ENCODE data around the gene TFIP11.

TFIP11 gene

DNA sequence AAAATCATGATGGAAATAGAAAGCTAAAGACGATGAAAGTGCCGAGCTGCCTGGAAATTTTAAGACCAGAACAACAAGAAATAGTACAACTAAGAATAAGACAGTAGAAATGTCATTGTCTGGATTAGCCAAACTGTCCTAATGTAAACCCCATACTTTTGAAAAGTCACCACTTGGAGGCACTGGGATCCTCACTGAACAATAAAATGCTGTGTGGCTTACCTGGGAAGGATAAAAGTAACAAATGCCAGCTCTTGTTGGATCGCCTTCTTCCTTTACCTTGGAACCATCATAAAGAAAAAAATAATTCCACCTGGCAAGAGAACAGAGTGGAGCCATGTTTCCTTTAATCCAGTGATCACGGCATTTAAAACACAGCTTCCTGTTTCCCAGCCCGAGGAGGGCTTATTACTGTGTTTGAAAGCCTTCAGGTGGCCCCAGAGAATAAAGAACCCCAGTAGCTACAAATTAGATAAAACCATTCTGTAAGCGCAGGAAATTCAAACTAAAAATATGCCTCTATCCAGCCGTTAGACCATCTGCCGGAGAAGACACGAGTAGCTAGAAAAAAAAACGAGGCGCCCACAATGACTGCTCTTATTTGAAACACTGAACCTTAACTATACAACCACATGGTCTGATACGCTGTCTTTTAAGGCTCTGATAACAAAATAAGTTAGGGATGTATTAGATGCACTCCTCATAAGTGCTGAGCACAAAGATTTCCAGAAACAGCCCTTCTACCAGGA, 33.1 kb downstream of the TFIP11 start:
- DNase-seq (ENCODE audit: low read depth) = no peak

GRCh38 chr22:26477341-26477731, 34.9 kb downstream of the TFIP11 start:
- no peak for DNase-seq (ENCODE audit: low read depth)

GRCh38 chr22:26476705-26477340, 35.5 kb downstream of the TFIP11 start:
- DNase-seq (ENCODE audit: low read depth) = no peak

DNA sequence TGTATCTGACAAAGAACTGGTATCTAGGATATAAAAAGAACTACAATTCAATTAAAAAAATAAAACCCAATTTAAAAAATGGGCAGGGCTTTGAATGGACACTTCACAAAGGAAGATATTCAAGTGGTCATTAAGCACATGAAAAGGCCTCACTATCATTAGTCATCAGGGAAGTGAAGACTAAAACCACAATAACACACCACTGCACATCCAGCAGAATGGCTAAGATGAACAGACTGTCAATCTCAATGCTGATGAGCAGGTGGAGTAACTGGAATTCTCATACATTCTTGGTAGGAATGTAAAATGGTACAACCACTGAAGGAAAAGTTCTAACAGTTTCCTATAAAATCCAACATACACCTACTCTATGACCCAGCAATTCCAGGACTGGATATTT, 37.6 kb downstream of the TFIP11 start:
- DNase-seq (ENCODE audit: low read depth) = no peak

DNA sequence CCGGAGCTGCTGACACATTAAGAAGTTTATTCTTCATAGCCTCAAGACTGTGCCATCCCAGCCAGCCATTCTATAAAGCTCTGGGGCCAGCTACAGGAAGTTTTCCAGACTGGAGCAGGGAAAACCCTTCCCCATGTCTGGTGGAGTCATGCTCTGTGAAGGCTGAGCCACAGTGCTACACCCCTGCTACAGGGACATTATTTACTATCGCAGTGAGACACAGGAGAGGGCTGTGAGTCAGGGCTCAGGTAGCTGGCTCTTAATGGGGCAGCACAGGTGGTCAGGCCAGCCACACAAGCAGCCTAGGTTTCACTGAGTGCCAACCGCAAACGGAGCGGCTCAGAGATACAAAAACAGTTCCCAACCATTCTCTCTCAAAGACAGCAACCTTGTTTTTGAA, 40.8 kb downstream of the TFIP11 start:
- no peak for DNase-seq (ENCODE audit: low read depth)

GRCh38 chr22:26470807-26471206, 41.5 kb downstream of the TFIP11 start:
- no peak for DNase-seq (ENCODE audit: low read depth)

DNA sequence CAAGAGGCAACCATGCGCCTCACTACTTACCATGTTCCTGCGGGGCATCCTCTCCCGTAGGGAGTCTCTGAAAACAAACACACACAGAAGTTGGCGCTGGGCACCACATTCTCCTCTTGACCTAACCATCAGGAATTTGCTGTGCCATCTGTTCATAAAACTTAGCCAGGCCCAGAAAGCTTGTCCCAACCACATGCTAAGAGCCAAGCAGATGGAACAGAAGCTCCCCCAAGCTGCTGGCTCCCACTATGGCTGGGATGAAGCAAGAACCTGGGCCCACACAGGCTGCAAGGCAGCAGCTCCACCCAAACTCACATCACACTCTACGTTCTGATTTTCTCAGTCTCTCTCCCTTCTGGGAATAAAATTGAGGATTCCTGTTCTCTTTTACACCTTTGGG, 46.1 kb downstream of the TFIP11 start:
- DNase-seq (ENCODE audit: low read depth) = no peak

- no peak for DNase-seq (ENCODE audit: low read depth)
These were observed 48.0 kb downstream of the TFIP11 start for GRCh38 chr22:26464312-26464711.

GRCh38 chr22:26463688-26464087, 48.6 kb downstream of the TFIP11 start:
- DNase-seq (ENCODE audit: low read depth) = no peak

DNA sequence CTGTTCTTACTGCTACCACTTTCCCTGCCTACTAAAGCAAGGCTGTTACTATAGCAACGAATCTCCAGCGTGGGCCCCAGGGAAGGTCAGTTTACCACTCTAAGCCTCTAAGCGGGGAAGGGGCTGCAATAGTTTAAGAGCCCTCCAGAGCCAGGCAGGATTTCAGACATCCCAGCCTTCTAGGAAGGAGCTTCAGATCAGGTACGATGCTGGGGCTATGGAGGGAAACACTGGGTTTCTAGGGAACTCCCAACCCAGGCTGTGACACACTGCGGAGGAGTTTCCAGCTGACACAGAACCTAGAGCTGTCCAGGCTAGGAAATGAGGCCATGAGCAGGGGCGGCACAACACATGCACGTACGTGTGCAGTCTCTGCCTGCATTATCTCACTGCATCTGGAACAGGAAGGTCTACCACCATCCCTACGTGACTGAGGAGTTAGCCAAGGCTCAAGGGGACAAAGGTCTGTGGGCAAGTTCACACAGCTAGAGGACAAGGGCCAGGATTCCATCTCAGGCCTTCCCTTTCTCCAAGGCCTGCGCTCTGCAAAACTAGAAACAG, 49.1 kb downstream of the TFIP11 start:
- no peak for DNase-seq (ENCODE audit: low read depth)

DNA sequence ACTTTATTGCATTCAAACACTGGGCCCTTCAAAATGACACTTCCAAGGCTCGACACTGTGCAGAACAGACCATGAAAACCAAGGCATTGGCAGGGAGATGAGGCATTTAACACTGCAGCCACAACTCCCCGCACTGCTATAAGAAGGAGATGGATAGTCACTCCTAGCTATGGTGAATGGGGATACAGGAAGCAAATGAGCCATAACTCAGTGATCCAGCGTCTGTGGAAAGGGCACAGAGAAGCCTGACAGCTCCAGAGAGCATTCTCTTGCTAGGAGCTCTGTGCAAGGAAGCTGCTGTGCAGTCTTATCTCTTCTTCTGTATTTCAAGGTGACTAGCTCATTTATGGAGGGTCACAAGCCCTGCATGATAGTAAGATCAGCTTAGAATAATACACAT, 49.6 kb downstream of the TFIP11 start:
- DNase-seq (ENCODE audit: low read depth) = no peak

DNA sequence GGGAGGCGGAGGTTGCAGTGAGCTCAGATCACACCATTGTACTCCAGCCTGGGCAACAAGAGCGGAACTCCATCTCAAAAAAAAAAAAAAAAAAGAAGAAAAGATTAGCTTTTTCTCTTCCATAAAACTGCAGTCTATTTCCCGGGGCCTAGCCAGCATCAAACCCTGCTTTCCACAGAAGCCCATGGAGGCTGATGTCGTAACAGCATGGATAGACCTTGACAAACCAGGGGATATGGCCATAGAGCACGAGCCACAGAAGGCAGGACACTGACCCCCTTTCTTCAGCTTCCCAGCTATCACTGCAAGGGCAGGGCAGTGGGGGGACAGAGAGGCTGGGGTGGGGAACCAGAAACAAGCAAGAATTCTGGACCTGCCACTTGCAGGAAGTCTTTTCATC, 50.2 kb downstream of the TFIP11 start:
- no peak for DNase-seq (ENCODE audit: low read depth)

DNA sequence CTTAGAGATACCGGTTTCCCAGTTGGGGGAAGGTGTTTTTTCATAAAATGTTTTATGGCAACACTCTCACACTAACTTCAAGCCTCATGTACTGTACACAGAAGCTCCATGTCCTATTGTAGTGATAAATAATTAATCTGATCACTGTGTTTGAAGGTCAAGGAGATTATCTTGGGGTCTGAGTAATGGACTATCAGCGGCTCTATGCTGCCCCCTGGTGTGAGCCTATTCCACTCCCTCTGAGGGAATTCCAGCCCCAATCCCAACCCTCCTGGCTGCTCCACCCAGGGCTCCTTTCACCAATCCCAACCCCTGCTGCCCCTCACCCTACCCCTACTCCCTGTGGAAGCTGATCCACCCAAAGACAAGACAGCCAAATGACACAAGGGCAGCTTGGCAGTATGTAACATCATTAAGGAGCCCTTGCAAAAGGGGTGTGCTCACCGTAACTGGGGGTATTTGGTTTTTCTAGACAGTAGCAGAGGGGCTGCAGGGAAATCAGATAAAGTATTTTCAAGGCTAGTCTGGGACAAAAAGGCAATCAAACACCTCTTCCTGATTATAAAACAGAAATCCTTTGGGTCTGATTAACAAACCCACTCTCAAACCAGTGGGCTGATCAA, 51.0 kb downstream of the TFIP11 start:
- peak; percentile 15 for DNase-seq (ENCODE audit: low read depth)

DNA sequence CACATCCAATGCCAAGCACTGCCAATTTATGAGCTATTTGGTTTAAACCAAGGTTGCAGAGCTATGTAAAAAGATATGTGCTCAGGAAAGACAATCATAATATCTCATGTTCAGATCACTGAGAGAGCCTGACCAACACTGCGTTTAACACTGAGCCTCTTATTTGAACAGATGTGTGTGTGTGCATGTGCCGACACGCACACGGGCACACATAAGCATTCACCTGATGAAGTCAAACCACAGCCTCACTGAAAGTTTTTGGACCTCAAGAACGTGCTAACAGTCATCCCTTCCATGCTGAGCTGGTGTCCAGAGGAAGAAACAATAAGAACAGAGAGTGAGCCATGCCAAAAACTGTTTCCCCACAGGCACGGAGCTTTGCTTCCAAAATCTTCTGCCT, 52.1 kb downstream of the TFIP11 start:
- DNase-seq (ENCODE audit: low read depth) = no peak

DNA sequence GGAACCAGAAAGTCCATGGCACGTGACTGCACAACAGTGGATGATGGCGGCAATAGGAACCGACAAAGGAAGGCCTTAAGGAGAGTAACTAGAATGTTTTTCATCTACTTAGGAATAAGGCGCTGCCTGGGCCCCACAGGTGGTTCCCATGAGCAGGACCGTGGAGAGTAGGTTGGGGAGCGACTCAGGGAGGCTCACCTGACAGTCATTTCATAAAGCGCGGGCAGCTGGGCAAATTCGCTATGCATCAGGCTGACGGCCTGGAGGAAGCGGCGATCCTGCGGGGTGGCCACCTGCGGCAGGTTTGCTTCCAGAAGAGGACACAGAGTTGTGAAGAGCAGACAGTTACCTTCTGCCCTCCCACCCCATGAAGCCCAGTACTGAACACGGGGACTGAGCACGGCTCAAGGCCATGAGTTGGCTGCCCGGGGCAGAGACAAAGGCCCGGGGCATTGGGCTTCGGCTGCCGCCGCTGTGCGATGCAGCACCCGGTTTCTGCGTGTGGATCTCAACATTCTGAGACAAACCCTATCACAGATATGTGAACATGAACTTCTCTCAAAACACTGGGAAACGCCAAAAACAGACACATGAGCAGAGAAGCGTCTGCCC, 54.5 kb downstream of the TFIP11 start:
- no peak for DNase-seq (ENCODE audit: low read depth)

- DNase-seq (ENCODE audit: low read depth) = no peak
These were observed 58.3 kb downstream of the TFIP11 start for GRCh38 chr22:26453812-26454500.

DNA sequence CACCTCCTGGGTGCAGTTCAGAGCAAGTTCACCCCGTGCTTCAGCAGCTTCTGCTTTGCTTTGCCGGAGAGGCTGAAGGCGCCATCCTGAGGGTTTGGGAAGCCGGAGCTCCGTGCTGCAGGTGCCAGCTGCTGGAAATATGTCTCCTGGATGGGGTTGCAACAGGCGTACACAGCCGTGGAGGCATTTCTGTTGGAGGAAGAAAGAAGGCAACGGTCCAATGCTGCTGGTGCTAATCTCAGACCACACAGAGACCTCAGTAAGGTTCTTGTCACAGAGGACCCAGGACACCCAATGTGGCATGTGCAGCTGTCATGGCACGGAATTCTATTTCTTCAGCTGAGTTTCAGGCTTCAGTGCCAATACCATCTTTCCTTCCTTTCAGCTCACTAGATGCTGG, 59.1 kb downstream of the TFIP11 start:
- no peak for DNase-seq (ENCODE audit: low read depth)

DNA sequence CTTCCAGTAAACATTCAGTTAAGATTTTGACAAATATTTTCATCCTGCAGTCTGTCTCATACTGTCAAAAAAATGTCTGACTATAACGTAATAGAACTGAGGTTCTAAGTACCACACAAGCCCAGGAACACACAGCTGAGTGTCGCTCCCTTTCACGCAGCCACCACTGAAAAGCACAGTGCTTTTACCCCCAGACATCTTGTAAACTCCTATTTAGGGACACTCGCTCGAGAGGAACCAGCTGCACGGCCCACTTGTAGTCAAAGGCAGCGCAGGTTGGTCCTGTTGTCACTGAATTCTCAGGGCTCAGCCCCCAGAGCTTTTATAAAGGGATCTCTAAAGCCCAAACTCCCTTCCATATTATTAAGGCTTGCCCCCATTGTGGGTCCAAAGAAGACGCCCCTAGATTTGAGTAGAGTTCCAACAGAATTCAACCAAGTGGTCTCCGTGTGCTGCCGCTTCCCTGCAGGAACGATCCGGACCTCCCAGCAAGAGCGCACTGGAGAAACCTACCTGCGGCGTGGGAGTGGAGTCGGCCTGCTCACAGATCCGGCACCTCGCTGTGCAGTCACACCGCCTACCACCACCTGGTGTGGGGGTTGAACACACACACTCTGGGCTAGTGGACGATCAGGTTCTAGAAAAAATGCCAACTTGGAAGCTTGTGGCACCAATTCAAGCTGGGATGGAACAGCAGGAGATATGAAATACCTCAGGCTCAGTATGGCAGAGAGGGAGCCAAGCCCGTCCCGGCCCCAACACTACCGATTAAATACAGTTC, 59.8 kb downstream of the TFIP11 start:
- DNase-seq (ENCODE audit: low read depth) = no peak

- DNase-seq (ENCODE audit: low read depth) = no peak
These were observed 61.7 kb downstream of the TFIP11 start for GRCh38 chr22:26450453-26451185.

GRCh38 chr22:26448941-26449340, 63.3 kb downstream of the TFIP11 start:
- DNase-seq (ENCODE audit: low read depth) = no peak

GRCh38 chr22:26448334-26448733, 63.9 kb downstream of the TFIP11 start:
- DNase-seq (ENCODE audit: low read depth) = no peak
